Tibial nerve (tissue), 4 donors: ENCODE results near the gene DNLZ.

Source experiments
- EP300 ChIP-seq, 2 donors: sonication (generic); formaldehyde crosslinking; IDR thresholded peaks; one replicate each; pipeline ENCODE4 v1.6.1; 2017; ENCODE audit warnings: antibody characterized with exemption in 2 of 2, mild to moderate bottlenecking in 1 of 2
- POLR2A ChIP-seq, 2 donors: fragments of 450-650 bp; IDR thresholded peaks; one replicate each; pipeline ENCODE4 v1.6.1; 2017; ENCODE audit warnings: antibody characterized with exemption in 2 of 2, mild to moderate bottlenecking in 2 of 2, moderate library complexity in 2 of 2
- TF ChIP-seq, protein P1 (sequence below), 5 experiments: fragments of 200-600 bp in 3 of 5; fragments of 450-650 bp in 2 of 5; sonication (generic) in 3 of 5; IDR thresholded peaks; one replicate each; pipeline ENCODE4 v1.5.1; 2016 to 2019; ENCODE audit warnings: antibody characterized with exemption in 5 of 5, mild to moderate bottlenecking in 3 of 5, moderate library complexity in 2 of 5

DNA sequence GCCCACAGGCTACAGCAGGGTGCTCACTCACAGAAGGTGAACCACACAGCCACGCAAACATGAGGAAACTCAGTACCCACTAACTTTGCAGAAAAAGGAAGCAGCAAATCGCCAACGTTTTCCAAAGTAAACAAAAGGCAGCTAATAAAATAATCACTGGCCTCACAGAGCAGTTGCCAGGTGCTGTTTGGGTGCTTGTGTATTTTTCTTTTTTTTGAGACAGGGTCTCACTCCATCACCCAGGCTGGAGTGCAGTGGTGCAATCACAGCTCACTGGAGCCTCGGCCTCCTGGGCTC, 32.6 kb upstream of the DNLZ start:
- TF ChIP-seq, protein P1, sequence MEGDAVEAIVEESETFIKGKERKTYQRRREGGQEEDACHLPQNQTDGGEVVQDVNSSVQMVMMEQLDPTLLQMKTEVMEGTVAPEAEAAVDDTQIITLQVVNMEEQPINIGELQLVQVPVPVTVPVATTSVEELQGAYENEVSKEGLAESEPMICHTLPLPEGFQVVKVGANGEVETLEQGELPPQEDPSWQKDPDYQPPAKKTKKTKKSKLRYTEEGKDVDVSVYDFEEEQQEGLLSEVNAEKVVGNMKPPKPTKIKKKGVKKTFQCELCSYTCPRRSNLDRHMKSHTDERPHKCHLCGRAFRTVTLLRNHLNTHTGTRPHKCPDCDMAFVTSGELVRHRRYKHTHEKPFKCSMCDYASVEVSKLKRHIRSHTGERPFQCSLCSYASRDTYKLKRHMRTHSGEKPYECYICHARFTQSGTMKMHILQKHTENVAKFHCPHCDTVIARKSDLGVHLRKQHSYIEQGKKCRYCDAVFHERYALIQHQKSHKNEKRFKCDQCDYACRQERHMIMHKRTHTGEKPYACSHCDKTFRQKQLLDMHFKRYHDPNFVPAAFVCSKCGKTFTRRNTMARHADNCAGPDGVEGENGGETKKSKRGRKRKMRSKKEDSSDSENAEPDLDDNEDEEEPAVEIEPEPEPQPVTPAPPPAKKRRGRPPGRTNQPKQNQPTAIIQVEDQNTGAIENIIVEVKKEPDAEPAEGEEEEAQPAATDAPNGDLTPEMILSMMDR (IDR thresholded peaks at IDR 0.05) = no peak
- TF ChIP-seq EP300 (IDR thresholded peaks at IDR 0.05) = no peak
- no peak for TF ChIP-seq POLR2A (IDR thresholded peaks at IDR 0.05)
